CD4-positive, alpha-beta T cell treated with Interleukin-1 beta for 1 hour (primary cell): Measurements from ENCODE around the gene ENO2.
"Not testable (repeated sequence)": the region's sequence is repeated elsewhere in the genome, so short reads cannot be mapped to it uniquely, and the experiment has no call there.

Experiments
- DNase-seq, 2 donors: peaks; one replicate each; pipeline ENCODE4 v3.0.0-alpha.2; 2020 to 2022

The ENO2 gene

DNA sequence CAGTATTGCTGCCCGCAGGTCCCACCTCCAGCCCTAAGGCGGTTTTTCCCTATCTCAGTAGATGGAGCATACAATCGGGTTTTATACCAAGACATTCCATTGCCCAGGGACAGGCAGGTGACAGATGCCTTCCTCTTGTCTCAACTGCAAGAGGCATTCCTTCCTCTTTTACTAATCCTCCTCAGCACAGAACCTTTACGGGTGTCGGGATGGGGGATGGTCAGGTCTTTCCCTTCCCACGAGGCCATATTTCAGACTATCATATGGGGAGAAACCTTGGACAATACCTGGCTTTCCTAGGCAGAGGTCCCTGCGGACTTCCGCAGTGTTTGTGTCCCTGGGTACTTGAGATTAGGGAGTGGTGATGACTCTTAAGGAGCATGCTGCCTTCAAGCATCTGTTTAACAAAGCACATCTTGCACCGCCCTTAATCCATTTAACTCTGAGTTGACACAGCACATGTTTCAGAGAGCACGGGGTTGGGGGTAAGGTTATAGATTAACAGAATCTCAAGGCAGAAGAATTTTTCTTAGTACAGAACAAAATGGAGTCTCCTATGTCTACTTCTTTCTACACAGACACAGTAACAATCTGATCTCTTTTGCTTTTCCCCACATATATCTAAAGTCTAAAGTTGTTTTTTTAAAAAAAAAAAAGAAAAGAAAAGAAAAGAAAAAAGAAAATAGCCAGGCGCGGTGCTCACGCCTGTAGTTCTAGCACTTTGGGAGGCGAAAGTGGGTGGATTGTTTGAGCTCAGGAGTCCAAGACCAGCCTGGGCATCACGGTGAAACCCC, 28.0 kb upstream of the ENO2 start:
- DNase-seq = not testable (repeated sequence)

DNA sequence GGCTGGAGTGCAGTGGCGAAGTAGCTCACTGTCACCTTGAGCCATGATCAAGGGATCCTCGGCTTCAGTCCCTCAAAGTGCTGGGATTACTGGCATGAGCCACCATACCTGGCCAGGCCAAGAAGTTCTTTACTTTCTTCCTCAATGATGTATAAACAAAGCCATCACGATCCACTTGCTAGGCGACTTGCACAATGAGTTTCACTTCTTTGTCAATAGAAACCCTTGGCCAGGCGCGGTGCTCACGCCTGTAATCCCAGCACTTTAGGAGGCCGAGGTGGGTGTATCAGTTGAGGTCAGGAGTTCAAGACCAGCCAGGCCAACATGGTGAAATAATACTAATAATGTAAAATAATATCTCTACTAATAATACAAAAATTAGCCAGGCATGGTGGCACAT, 26.9 kb upstream of the ENO2 start:
- peak in 1 of 2 donors; percentile 25 for DNase-seq

DNA sequence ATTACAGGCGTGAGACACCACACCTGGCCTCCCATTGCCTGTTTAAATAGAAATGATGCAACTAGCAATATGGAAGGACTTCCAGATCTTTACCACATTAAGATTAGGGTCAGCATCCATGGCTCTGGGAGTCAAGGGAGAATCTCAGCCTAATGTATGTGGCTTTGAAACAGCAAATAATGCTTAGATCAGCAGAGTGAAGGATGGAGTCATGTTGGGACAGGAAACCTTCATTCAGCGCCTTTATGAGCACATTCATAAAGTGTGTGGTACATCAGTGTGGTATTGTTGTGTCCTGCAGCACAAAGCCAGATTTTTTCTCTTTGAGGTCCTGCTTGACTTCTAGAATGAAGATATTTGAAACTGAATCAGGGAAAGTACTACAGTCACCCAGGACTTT, 26.0 kb upstream of the ENO2 start:
- DNase-seq = no peak

DNA sequence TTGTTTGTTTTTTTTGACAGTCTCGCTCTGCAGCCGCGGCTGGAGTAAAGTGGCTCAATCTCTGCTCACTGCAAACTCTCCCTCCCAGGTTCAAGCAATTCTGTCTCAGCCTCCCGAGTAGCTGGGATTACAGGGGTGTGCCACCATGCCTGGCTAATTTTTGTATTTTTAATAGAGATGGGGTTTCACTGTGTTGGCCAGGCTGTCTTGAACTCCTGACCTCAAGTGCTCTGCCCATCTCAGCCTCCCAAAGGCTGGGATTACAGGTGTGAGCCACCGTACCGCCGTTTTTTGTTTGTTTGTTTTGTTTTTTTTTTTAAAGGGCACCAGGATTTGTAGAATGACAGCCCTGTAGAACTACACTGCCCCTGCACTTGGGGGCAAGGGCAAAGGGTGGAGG, 25.6 kb upstream of the ENO2 start:
- DNase-seq = not testable (repeated sequence)

DNA sequence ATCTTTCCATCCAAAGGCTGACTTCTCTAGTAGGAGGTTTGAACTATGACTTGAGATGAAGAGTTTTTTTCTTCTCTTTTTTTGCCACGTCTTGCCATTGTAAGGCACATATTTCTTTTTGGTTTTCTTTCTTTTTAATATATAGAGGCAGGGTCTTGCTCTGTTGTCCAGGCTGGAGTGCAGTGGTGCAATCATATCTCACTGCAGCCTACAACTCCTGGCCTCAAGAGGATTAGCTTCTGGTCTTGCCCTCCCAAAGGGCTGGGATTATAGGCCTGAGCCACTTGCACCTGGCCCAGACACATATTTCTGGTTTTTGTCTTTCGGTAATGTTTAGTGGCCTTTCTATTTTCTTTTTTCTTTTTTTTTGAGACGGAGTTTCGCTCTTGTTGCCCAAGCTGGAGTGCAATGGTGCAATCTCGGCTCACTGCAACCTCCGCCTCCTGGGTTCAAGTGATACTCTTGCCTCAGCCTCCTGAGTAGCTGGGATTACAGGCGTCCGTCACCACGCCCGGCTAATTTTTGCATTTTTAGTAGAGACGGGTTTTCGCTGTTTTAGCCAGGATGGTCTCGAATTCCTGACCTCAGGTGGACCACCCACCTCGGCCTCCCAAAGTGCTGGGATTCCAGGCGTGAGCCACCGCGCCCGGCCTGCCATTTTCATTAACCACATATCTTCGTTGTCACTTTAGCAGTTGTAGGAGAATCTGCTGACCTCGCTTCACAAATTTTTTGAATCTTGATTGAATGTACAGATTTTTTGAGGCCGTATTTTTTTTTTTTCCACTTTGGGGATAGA, 24.4 kb upstream of the ENO2 start:
- not testable (repeated sequence) for DNase-seq

DNA sequence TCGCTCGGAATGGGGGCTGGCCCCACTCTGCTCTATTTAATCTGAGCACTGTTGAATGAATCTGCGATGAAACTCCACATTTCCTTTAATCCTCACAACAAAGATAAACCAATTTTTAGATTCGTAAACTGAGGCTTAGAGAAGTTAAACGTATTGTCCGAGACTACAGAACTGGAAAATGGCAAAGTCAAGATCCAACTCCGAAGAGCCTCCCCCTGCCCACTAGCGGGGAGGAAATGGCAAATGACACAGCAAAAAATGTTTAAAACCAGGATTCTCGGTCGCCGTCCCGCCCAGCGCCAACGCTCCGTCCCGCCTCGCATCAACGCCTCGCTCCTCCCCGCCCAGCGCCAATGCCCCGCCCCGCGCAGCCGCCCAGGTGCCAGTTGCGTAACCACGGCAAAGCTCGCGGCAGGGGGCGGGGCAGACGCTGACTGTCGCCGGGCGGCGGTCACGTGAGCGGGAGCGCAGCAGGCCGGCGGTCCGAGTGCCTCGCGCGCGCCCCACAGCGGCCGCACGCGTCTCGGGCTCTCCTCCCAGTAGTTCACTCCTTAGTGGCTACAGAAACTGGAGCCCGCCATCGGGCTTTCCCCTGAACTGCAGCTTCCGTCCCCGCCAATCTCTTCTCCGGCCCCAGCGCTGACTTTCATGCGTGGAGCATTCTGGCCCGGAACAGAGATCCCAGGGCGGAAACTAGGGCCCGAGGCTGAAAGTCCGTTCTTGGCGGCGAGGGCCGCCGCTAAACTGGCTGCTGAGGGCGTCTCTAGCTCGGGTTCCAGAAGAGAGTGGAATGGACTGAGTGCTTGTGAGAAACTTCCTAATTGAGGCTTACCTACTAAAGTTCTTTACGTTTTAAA, 23.4 kb upstream of the ENO2 start:
- DNase-seq = peak; percentile 98

DNA sequence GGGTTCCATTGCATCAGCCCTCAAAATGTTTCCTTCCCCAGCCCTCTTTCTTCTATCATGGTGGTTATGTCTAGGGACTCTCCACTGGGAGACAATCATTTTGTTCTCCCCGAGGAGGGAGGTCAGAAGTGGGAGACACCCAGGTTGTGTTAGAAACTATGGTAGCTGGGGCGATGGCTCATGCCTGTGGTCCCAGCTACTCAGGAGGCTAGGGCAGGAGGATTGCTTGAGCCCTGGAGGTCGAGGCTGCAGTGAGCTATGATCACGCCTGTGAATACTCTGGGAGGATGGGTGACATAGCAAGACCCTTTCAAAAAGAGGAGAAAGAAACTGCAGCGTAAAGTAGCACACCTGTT, 22.8 kb upstream of the ENO2 start:
- DNase-seq = no peak

DNA sequence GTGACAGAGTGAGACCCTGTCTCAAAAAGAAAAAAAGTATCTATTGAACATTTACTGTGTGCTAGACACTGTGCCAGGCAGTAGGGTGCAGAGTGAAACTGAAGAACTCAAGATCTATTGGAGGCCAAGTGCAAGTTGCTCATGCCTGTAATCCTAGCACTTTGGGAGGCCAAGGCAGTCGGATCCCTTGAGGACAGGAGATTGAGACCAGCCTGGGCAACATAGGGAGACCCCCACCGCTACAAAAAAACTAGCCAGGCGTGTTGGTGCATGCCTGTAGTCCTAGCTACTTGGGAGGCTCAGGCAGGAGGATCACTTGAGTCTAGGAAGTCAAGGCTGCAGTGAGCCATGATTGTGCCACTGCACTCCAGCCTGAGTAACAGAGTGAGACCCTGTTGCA, 21.7 kb upstream of the ENO2 start:
- DNase-seq = not testable (repeated sequence)

DNA sequence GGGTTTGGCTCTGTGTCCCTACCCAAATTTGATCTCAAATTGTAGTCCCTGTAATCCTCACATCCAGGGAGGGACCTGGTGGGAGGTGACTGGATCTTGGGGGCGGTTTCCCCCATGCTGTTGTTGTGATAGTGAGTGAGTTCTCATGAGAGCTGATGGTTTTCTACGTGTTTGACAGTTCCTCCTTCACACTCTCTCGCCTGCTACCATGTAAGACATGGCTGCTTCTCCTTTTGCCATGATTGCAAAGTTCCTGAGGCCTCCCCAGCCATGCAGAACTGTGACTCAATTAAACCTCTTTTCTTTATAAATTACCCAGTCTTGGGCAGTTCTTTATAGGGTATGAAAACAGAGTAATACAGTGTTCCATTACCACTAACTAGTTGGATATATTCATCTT, 20.1 kb upstream of the ENO2 start:
- DNase-seq = no peak

DNA sequence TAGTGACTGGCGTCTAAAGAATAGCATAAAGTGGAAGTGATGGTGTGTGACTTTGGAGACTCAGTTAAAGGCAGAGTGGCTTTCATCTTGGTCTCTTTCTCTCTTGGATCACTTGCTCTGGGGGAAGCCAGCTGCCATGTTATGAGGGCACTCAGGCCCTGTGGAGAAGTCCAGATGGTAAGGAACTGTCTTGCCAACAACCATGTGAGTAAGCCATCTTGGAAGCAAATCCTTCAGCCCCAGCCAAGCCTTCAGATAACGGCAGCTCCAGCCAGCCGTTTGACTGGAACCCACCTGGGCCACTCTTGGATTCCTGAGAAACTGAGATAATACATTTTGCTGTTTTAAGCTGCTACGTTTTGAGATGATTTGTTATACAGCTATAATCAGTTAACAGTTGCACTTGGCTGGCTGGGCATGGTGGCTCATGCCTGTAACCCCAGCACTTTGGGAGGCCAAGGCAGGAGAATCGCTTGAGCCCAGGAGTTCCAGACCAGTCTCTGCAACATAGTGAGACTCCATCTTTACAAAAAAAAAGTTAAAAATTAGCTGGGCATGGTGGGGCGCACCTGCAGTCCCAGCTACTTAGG, 17.4 kb upstream of the ENO2 start:
- no peak for DNase-seq

DNA sequence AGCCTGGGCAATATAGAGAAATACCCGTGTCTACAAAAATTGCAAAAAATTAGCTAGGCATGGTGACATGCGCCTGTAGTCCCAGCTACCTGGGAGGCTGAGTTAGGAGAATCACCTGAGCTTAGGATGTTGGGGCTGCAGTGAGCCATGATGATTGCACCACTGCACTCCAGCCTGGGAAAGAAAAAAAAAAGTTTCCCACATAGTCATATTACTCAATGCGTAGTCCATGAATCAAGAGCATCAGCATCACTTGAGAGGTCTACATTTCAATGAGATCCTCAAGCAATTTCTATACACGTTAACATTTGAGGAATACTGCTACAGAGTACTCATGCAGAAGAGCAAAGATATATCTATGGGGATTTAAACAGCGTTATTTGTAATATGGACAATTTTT, 15.0 kb upstream of the ENO2 start:
- no peak for DNase-seq

DNA sequence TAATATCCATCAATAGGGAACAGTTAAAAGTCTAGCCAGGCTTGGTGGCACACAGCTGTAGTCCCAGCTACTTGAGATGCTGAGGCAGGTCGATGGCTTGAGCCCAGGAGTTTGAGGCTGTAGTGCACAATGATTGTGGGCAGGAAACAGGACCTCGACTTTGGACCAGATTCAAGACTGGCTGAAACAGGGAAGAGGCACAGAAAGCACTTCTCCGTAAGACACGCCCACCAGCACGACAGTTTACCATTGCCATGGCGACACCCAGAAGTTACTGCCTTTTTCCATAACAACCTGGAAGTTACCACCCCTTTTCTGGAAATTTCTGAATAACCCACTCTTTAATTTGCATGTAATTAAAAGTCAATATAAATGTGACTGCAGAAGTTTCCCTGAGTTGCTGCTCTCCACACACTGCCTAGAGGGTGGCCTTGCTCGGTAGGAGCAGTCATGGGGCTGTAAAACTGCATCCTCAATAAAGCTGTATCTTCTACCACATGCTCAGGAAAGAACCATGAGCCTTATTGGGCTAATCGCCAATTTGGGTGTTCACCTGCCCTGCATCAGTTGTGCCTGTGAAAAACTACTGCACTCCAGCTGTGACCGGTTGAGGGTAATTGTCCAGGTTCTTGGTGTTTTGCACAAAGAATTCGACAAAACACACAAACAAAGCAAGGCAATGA, 14.4 kb upstream of the ENO2 start:
- peak; percentile 36 to 65 for DNase-seq

DNA sequence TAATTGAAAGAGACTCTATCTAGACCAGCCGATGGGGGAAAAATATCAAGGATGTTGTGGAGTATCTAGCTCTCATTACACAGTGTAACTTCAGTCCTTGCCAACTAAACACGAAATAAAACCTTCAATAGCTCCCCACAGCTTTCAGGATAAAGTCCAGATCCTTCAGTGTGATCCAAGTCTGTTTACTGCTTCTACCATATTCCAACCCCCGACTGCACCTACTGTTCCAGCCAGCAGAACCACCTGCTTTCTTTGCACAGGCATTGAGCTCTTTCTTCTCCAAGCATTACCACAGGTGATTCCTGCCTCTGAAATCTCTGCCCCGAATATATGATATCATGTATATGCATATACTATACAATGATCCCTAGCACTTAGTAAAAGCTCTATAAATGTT, 11.9 kb upstream of the ENO2 start:
- DNase-seq = no peak

DNA sequence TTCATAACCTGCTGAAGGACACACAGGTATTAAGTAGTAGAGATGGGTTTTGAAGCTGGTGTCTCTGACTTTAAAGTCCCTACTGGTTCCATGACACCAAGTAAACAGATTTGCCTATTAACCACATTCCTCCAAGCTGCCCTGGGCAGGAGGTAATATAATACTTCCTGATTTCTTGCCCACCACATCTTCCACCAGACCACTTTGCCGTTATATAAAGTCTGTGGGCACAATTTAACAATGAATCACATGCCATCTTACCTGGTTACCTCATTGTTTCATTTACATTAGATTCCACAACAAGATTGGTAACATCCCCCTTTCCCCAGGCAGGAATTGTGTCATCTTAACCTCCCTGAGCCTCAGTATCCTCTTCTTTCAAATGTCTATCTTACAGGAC, 10.7 kb upstream of the ENO2 start:
- no peak for DNase-seq

DNA sequence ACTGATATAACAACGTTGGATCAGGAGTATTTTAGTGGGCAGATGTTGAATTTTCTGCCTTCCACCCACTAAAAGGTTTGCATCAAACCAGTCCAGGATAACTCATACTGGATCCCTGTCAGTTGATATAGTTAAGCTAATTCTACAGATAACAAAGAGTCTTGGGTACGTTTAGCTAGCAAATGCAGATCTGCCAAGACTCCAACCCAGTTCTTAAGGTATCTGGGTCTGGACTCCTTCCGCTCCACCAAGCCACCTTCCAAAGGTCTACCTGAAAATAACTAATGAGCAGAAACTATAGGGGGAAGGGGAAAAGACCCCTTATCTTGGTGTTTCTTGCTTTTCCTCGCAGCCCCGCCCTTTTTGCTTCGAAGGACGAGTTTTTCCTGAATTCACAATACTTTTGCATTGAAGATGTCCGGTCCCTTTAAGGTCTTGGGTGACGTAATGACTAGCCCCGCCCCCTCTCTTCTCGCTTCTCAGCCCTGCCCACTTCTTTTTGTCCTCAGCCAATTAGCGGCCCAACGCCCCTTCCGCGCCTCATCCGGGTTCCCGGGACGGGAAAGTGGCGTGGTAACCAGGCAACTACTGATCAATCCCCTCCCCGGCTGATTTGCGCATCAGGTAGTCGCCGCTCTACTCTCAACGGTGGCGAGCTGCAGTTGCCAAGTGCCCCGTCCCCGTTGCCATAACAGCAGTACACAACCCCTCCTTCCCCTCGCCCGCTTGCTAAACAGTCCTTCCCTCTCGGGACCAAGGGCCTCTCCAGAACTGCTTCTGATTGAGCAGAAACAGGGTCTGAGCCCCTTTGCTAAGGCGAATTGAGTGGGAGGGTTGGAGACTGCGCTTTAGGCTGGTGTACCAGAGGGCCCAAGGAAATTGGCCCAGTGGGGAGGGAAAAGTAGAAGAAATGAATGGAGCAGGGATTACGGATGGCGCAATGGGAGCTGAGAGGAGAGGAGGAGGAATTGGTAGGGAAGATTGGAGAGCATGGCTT, 9.8 kb upstream of the ENO2 start, which contains the start of gene LRRC23:
Gene LRRC23, plus strand, starts transcription at position 543 of the 997 bp plus-strand sequence. CDS start 812 bp downstream, outside the sequence.
- peak; percentile 99 for DNase-seq

DNA sequence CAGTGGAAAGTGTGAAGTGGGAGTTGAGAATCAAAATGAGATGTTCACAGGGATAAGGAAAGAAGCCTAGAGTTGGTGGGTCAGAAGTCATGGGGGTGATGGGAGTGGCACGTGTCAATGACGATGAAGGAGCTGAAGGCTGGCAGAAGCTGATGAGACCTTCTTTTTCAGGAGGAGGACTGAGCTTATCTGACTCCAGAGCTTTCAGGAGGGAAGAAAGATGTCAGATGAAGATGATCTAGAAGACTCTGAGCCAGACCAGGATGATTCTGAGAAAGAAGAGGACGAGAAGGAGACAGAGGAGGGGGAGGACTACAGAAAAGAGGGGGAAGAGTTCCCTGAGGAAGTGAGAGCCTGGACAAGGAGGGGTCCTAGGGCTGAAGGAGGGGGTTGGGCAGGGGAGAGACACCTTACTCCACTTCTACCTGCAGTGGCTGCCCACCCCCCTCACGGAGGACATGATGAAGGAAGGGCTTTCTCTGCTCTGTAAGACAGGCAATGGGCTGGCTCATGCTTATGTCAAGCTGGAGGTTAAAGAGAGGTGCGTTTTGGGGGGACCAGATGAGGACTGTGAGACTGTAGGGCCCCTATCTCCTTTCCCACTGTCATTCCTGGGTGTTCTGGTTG, 8.9 kb upstream of the ENO2 start:
- no peak for DNase-seq

DNA sequence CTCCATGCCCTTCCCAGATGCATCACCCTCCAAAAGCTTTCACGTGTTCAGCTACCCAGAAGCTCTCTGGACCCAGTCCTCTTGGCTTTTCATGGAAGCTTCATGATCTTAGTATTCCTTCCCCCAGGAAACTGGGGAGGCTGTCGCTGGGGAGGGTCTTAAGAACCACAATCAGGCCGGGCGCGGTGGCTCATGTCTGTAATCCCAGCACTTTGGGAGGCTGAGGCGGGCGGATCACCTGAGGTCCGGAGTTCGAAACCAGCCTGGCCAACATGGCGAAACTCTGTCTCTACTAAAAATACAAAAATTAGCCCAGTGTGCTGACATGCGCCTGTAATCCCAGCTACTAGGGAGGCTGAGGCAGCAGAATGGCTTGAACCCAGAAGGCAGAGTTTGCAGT, 6.2 kb upstream of the ENO2 start:
- DNase-seq = not testable (repeated sequence)

DNA sequence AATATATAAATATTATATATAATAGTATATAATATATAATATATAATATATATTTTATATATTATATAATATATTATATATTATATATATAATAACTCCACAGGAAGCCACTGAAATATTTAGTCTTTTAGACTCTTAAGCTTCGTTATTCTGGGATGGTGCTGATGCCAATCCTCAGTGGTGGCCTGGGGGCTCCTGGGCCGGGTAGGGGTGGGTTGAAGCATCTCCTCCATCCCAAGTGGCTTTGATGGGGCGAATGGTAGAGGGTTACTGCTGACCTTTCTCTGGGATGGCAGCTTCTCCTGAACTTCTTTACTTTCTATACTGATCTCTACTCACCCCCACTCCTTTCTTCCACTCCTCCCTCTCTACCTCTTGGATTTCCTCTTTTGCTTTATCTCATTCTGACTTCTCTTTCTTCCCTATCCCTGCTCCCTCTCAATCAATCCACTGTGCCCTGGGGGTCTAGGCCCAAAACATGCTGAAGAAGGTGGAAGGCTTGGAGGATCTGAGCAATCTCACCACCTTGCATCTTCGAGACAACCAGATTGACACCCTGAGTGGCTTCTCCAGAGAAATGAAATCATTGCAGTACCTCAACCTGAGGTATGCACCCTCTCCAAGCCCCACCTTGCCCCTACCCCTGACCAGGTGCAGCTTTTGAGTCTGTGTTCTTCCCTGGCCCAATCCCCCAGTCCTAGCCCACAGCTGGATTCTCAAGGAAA, 4.8 kb upstream of the ENO2 start:
- no peak for DNase-seq

DNA sequence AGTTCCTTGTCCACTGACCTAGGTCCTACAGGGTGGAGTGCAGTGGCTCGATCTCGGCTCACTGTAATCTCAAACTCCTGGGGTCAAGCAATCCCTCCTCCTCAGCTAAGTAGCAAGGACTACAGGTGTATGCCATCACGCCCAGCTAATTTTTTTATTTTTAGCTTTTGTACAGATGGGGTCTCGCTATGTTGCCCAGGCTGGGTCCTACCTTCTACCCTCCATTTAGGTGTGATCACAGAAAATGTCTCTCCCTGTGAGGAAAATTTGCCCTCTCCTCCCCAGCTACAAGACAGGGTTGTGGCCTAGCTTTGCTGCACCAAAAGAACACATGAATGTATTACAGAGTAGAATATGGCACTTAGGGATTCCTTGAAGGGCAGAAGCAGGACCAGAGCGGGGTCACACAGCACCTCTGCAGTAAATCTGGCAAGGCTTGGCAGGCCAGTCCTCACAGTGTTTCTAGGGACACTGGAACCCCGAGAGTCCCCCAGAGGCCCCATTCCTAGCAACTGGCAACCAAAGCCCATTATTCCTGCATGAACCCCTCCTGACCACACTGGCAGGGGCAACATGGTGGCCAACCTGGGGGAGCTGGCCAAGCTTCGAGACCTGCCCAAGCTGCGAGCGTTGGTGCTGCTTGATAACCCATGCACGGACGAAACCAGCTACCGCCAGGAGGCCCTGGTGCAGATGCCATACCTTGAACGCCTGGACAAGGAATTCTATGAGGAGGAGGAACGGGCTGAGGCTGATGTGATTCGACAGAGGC, 2.0 kb upstream of the ENO2 start:
- no peak for DNase-seq
